SW480 (cell line): ENCODE measurements around the gene POLR1A.

Experiments used
- DNase-seq: peaks from one replicate; pipeline ENCODE4 v3.0.0-alpha.2; 2016; ENCODE audit warnings: low spot score

The POLR1A gene

GRCh38 chr2:86064006-86064405 is 41.7 kb downstream of the POLR1A start:
- DNase-seq, result no peak

- DNase-seq, result no peak
Measured at GRCh38 chr2:86062043-86062442, 43.6 kb downstream of the POLR1A start.

- DNase-seq, result no peak
Measured at GRCh38 chr2:86056590-86057331, 48.9 kb downstream of the POLR1A start.

- DNase-seq, result no peak
Measured at GRCh38 chr2:86055314-86055713, 50.4 kb downstream of the POLR1A start.

- DNase-seq, result no peak
Measured at GRCh38 chr2:86054535-86055082, 51.1 kb downstream of the POLR1A start.

GRCh38 chr2:86053166-86053565 is 52.5 kb downstream of the POLR1A start:
- DNase-seq, result no peak

GRCh38 chr2:86052676-86053075 is 53.0 kb downstream of the POLR1A start:
- no peak for DNase-seq

- no peak for DNase-seq
Measured at GRCh38 chr2:86052265-86052664, 53.4 kb downstream of the POLR1A start.

- no peak for DNase-seq
Measured at GRCh38 chr2:86050301-86050700, 55.4 kb downstream of the POLR1A start.

GRCh38 chr2:86049529-86049928 is 56.2 kb downstream of the POLR1A start:
- DNase-seq, result no peak

- DNase-seq, result no peak
Measured at GRCh38 chr2:86048888-86049287, 56.8 kb downstream of the POLR1A start.

- no peak for DNase-seq
Measured at GRCh38 chr2:86048383-86048701, 57.3 kb downstream of the POLR1A start.

- no peak for DNase-seq
Measured at GRCh38 chr2:86047575-86048382, 57.9 kb downstream of the POLR1A start.

- DNase-seq, result no peak
Measured at GRCh38 chr2:86045541-86045940, 60.1 kb downstream of the POLR1A start.

GRCh38 chr2:86044614-86045013 is 61.1 kb downstream of the POLR1A start:
- no peak for DNase-seq

GRCh38 chr2:86044045-86044444 is 61.6 kb downstream of the POLR1A start:
- no peak for DNase-seq

GRCh38 chr2:86042256-86043168 is 63.2 kb downstream of the POLR1A start:
- no peak for DNase-seq

- DNase-seq, result no peak
Measured at GRCh38 chr2:86039963-86040655, 65.6 kb downstream of the POLR1A start.

- no peak for DNase-seq
Measured at GRCh38 chr2:86039178-86039962, 66.3 kb downstream of the POLR1A start.

GRCh38 chr2:86038291-86039081 is 67.2 kb downstream of the POLR1A start:
- no peak for DNase-seq
